Transverse colon (tissue), 3 donors: ENCODE results near the gene ARHGAP5.

ENCODE experiments used
- POLR2A ChIP-seq: fragments of 450-650 bp; IDR thresholded peaks from one replicate; pipeline ENCODE4 v1.6.1; 2016; ENCODE audit warnings: antibody characterized with exemption, mild to moderate bottlenecking, moderate library complexity
- TF ChIP-seq, protein P1 (sequence below), 5 experiments: fragments of 200-600 bp in 3 of 5; fragments of 450-650 bp in 2 of 5; sonication (generic) in 3 of 5; IDR thresholded peaks; 1 replicate in 2 of 5; 2 replicates in 3 of 5; pipeline ENCODE4 v1.5.1; 2016 to 2017; ENCODE audit warnings: antibody characterized with exemption in 5 of 5, inconsistent platforms in 3 of 5, mild to moderate bottlenecking in 2 of 5, moderate library complexity in 1 of 5

GRCh38 chr14:32206552-32206951 is 129.4 kb downstream of the ARHGAP5 start:
- TF ChIP-seq, protein P1, sequence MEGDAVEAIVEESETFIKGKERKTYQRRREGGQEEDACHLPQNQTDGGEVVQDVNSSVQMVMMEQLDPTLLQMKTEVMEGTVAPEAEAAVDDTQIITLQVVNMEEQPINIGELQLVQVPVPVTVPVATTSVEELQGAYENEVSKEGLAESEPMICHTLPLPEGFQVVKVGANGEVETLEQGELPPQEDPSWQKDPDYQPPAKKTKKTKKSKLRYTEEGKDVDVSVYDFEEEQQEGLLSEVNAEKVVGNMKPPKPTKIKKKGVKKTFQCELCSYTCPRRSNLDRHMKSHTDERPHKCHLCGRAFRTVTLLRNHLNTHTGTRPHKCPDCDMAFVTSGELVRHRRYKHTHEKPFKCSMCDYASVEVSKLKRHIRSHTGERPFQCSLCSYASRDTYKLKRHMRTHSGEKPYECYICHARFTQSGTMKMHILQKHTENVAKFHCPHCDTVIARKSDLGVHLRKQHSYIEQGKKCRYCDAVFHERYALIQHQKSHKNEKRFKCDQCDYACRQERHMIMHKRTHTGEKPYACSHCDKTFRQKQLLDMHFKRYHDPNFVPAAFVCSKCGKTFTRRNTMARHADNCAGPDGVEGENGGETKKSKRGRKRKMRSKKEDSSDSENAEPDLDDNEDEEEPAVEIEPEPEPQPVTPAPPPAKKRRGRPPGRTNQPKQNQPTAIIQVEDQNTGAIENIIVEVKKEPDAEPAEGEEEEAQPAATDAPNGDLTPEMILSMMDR (IDR thresholded peaks at IDR 0.05), result no peak
- no peak for TF ChIP-seq POLR2A
